IPS-NIHi7 (cell line): ENCODE results near the gene GLYR1.
A peak's percentile ranks its signal among the peaks of the same experiment; 100 is the strongest.
"Not testable (repeated sequence)": the region's sequence is repeated elsewhere in the genome, so short reads cannot be mapped to it uniquely, and the experiment has no call there.

Experiments used
- DNase-seq: peaks from one replicate; pipeline ENCODE4 v3.0.0; 2012; ENCODE audit warnings: mixed read lengths; ENCODE audit errors: extremely low spot score

GLYR1 gene

DNA sequence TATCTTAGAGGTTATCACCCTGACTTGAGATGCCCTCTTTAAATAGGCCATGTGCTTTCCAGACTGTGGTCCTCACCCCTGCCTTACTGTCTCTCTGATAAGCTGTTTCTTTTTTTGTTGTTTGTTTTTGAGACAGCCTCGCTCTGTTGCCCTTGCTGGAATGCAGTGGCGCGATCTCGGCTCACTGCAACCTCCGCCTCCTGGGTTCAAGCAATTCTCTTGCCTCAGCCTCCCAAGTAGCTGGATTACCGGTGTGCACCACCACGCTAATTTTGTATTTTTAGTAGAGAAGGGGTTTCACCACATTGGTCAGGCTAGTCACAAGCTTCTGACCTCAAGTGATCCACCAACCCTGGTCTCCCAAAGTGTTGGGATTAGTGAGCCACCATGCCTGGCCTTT is 58.2 kb downstream of the GLYR1 start:
- DNase-seq: no peak

DNA sequence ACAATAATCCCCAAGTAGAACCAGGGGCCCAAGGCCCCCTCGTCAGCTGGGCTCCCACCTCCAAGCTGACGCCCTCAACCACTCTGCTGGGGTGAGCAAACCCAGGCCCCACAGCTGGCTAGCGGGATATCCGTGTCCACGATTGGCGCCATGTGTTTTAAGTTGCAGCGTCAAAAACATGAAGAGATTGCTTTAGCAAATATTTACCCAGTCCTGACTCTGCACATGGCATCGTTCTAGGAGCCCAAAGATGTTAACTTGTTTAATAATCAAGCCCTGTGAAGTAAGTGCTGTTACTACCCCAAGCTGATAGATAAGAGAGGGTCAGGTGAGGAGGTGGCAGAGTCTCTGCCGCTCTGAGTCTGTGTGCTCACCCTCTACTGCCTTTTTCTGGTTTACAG is 58.6 kb downstream of the GLYR1 start:
- DNase-seq: no peak

DNA sequence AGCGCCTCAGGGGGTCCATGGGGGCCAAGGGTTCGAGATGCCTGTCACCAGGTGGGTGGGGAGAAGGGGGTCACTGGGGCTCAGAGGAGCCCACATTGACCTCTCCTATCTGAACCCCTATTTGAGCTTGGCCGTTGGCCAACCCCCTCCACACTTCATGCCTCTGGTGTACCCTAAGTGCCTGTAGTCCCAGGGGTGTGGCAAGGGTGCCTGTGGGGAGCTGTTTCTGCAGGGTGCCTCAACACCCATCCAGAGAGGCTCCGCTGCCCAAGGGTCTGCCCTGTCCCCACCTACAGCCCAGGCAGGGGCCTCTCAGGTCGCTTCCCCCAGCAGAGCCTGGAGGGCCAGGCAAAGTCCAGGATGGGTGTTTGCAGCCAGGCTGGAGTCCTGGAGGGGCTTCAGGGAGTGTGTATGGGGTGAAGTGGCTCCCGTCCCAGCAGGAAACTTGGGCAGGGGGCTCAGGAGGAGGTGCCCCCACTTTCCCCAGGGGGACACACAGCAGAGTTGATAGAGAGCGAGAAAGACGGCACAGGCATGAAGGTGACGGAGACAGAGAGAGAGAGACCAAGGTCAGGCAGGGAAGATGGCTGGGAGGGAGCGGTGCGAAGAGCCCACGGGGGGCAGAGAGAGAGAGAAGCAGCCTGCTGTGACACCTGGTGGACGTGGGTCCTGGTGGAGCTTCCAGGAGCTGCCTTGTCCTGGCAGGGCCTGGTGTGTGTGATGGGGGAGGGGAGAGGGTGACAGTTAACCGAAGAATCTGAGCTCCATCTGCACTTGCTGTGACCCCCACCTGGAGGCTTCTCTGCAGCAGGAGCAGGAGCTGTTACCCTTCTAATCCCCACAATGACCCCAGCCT is 59.2 kb downstream of the GLYR1 start, which contains the start of gene SEPTIN12:
TSS of gene SEPTIN12 (minus strand) at position 719 of the 856 bp plus-strand sequence. CDS start at position 19, 700 bp downstream.
- DNase-seq: no peak

DNA sequence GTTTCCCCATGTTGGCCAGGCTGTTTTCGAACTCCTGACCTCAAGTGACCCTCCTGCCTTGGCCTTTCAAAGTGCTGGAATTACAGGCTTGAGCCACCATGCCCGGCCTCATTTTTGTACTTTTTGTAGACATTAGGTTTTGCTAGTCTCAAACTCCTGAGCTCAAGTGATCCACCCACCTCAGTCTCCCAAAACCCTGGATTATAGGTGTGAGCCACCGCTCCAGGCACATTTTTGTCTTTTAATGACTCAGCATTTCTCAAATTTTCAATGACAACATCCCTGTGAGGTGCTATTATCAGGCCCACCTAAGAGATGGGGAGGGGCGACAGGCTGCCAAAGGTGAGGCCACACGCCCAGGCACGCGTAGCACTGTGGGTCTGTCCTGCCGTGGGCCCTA is 60.0 kb downstream of the GLYR1 start:
- no peak for DNase-seq

DNA sequence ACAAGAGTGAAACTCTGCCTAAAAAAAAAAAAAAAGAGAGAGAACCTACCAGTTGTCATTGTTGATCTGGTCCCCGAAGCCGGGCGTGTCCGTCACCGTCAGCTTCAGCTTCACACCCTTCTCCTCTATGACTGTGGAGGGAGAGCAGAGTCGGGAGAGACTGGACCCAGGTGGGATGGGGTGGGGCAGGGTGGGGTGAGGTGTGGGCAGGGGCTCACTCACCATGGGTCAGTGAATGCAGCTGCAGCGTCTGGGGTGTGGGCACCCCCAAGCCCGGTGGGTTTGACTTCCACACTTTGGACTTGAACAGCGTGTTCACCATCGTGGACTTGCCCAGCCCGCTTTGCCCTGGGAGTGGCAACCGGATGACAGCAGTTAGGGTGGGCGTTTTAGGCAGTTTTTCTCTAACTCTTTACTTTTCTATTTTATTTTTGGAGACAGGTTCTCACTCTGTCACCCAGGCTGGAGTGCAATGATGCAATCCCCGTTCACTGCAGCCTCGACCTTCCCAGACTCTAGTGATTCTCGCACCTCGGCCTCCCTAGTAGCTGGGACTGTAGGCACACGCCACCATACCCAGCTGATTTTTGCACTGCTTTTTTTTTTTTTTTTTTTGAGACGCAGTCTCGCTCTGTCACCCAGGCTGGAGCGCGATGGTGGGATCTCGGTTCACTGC is 61.2 kb downstream of the GLYR1 start:
- no peak for DNase-seq

DNA sequence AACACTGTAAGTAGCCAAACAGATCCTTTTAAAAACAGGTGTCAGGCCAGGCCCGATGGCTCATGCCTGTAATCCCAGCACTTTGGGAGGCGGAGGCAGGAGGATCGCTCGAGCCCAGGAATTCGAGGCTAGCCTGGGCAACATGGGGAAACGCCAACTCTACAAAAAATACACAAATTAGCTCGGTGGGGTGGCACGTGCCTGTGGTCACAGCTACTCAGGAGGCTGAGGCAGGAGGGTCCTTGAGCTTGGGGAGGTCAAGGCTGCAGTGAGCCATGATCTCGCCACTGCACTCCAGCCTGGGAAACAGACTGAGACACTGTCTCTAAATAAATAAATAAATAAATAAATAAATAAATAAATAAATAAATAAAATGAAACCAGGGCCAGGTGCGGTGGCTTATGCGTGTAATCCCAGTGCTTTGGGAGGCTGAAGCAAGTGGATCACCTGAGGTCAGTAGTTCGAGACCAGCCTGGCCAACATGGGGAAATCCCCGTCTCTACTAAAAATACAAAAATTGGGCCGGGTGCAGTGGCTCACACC is 62.6 kb downstream of the GLYR1 start:
- DNase-seq: not testable (repeated sequence)

DNA sequence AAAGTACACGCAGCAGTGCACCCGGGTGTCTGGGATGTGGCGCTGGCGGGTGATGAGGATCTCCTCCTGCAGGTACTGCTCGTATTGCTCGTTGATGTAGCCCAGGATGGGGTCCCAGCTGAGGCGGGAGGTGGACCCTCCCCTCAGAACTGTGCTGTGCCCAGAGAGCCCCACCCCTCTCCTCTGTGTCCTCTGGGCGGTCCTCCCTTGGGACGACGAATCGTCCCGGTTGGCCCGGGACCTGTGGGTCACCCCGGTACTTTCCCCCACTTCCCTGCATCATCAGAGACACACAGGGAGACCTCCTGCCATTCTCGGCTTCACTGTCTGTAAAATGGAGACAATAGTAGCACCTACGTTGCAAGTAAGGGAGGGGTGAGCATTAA is 63.1 kb downstream of the GLYR1 start:
- no peak for DNase-seq

DNA sequence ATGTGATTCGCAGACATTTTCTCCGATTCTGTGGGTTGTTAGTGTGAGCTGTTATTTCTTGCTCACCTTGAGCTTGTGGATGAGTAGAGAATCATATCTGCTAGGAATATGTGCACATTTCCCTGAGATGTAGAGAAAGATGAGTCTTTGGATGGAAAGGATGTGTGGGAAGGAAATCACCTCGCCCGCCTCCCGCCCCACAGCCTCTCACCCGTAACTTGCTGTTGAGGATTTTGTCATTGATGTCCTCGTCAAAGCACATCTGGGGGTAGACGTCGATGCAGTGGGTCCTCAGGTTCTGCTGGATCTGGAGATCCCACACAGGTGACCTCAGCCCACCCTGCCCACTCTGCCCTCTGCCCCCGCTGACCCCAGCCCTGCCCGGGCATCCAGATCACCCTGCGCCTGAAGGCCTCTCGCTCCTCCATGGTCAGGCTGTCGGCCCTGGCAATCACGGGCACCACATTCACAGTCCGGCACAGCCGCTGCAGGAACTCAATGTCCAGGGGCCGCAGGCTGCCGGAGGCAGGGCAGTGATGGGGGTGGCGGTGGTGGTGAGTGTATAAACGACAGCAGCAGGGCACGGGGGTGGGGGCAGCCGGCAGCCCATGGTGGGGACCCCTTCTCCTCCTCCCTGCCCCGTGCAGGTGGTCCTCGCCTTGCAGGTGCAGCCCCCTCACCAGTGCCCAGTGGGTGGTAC is 63.7 kb downstream of the GLYR1 start:
- no peak for DNase-seq

DNA sequence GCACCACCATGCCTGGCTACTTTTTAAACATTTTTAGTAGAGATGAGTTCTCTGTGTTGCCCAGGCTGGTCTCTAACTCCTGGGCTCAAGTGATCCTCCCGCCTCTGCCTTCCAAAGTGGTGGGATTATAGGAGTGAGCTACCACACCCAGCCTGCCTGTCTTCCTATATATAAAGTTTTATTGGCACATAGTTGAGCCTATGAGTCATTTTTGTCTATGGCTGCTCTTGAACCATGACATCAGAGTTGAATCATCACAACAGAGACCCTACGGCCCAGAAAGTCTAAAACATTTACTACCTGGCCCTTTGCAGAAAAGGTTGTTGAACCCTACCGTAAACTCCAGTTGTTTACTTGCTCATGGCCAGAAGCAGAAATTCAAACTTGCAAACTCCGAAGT is 66.9 kb downstream of the GLYR1 start:
- no peak for DNase-seq

DNA sequence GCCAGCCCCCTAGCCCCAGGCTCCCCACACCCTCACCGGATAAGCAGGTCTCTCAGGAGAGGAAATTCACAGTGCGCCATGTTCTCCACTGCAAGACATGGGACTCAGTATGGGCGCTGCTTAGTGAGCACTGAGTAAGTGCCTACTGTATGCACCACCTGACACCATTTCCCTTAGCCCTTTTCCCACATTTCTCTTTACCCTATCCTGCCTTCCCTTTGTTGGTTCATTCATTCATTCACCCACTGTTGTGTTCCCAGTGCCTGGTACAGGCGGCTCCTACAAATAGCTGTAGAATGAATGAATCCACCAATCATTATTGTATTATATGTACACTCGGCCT is 69.1 kb downstream of the GLYR1 start:
- no peak for DNase-seq

DNA sequence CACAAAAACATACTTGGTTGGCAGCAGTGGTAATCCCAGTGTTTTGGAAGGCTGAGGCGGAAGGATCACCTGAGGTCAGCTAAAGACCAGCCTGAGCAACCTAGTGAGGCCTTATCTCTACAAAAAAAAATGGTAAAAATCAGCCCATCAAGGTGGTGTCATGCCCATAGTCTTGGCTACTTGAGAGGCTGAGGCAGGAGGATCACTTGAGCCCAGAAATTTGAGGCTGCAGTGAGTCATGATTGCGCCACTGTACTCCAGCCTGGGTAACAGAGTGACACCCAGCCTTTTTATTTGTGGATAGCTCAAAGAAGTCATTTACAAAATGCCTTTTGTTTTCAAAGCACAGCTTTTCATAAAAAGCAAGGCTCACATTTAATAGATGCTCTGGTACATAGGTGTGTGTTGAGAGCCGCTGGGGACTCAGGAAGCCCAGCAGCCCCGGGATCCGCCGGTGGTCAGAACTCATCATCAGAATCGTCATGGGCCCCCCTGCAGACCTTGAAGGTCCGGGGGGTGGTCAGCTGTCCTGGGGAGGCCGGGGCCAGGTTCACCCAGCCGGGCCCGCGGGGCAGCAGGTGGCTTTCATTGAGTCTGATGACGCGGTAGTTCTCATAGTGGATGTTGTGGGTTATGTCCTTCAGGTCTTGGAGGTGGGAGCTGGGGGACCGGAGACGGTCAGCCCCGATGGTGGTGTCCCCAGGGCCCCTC is 69.6 kb downstream of the GLYR1 start:
- DNase-seq: no peak

DNA sequence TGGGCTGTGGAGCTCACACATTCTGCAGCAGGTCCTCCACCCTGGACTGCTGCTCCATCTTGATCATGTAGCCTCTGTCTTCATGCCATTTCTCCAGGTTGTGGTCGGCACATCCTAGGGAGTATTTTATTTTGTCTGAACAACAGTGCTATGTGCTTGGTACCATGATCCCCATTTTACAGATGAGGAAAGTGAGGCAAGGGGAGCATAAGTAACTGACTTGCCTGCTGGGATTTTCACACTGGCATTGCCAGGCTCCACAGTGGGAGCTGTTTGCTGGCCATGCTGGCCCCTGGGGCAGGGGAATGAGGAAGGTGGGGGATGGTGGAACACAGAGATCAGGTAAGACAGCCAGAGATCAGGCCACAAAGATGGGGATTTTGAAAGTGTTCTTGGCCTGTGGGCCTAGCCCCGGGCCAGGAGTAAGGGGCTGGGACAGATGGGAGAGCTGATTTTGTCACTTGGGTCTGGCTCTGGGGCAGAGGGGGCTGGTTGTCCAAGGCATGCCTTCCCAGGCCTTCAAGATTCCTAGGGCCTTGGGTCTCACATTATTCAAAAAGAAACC is 70.9 kb downstream of the GLYR1 start:
- DNase-seq: no peak

DNA sequence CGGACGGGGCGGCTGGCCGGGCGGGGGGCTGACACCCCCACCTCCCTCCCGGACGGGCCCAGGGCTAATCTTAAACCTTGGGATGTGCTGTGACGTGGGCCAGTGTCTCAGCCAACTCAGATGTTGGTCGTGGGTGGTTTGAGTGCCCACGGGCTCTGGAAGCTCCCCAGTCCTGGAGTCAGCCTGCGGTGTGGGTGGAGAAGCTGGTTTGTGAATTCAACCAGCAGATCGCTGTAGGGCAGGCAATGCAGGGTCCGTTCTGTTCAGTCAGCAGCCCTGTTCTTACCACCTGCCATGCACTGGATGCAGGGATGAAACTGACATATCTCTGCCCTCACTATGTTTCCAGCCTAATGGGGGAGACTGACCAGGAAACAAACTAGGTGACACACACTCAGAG is 72.1 kb downstream of the GLYR1 start:
- no peak for DNase-seq

DNA sequence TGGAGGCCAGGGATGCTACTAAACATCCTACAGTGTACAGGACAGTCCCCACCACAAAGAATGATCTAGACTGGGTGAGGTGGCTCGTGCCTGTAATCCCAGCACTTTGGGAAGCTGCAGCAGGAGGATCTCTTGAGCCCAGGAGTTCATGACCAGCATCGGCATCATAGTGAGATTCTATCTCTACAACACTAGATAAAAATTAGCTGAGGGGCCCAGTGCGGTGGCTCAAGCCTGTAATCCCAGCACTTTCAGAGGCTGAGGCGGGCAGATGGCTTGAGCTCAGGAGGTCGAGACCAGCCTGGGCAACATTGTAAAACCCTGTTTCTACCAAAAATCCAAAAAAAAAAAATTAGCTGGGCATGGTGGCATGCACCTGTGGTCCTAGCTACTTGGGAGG is 74.7 kb downstream of the GLYR1 start:
- no peak for DNase-seq

DNA sequence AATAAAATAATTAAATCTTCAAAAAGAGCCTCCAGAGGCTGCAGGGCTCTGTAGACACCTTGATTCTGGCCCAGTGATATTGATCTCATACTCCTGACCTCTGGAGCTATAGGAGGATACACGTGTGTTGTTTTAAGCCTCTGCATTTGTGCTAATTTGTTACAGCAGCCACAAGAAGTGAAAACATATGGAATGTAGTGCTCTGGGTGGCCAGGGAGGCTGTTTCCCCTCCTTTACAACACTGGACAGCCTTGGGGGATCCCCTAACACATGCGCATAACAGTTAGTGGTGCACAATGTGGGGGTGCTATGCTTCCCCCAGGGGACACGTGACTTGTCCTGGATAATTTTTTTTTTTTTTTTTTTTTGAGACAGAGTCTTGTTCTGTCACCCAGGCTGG is 75.4 kb downstream of the GLYR1 start:
- DNase-seq: no peak

DNA sequence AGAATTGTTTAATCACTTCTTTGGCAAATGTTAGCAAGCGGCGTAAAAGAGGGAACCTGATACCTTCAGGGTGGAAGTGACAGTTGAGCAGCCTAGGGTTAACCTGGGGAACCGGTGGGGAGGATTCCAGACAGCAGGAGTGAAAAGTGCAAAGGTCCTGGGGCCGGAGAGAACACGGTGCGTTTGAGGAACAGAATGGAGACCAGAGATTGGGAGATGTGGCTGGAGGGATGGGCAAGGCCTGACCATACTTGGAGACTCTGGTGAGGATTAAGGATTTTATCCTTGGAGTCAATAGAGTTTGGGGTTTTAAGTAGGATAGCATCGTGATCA is 77.8 kb downstream of the GLYR1 start:
- no peak for DNase-seq

DNA sequence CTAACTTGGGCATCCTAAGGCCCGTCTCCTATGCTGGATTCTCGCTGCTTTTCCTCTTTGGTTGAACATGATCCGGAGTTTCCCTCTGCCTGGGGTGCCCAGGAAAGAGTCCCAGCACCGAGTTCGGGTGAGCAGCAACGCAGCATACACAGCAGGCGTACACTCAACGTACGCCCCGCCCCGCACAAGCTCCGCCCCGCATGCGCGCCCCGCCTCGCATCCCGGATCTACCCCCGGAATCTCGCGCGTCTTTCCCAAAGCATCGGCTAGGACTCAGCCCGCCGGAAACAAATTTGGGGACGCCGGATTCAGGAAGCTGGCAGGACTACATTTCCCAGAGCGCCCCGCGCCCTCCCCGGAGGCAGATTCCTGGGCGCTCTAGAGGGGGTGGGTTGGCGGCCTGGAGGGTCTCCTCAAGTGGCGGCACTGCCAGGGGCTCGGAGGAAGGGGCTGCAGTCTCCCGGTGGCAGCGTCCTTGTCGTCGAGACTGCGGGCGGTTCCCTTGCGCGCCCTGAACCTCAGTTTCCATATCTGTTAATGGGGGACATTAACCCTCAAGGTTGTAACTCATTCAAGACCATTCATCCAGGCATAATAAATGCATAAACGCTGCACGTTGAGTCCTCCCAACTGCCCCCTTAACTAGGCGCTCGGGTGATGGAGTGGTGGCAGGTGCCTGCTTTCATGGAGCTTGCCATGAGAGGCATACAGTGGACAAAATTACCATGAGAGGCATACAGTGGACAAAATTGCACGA is 78.4 kb downstream of the GLYR1 start:
- peak; percentile 98 for DNase-seq

DNA sequence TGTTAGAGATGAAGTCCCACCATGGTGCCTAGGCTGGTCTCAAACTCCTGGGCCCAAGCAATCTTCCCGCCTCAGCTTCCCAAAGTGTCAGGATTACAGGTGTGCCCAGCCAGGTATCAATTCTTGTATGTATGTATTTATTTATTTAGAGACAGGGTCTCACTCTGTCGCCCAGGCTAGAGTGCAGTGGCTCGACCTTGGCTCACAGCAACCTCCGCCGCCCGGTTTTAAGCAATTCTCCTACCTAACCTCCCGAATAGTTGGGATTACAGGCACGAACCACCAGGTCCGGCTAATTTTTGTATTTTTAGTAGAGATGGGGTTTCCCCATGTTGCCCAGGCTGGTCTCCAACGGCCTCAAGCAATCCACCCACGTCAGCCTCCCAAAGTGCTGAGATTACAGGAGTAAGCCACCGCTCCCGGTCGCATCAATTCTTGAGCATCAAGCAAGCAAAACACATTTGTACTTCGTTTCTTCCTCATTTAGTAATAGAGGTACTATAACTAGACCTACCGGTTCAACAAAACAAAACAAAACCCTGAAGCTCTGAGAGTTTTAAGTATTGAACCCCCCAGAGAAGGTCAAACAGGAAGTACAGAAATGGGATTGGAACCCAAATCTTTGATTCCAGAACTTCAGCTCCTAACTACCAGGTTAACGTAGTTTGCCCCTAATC is 79.1 kb downstream of the GLYR1 start:
- DNase-seq: no peak

DNA sequence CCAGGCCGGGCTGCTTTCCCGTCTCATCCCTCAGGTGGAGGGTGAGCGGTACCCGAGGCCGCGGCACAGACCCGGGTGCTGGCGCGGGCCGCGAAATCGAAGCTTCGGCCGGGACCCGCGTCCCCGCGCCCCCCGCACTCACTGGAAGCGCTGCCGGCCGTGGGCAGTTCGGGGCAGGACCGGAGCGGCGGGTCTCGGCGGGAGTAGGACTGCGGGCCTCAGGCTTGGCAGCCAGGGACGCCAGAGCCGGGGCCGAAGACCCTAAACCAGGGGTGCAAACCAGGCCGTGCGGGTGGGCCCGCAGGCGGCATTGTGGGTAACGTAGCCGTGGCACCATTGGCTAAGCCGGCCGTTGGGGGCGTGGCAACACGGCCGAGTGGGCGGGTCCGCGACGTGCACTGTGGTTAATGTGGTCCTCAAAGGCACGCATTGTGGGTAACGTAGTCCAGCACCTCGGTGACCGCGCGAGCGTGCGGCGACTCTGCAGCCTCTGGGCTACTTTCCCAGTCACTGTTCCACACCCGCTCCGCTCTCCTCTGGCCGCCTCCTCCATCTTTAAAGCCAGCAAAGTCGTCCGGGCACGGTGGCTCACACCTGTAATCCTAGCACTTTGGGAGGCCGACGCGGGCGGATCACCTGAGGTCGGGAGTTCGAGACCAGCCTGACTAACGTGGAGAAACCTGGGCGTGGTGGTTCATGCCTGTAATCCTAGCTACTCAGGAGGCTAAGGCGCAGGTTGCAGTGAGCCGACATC is 80.0 kb downstream of the GLYR1 start, which contains the start of gene ZNF500:
TSS of gene ZNF500 (minus strand) at position 288 of the 754 bp plus-strand sequence. CDS start 1,184 bp downstream, outside the sequence.
- DNase-seq: peak; percentile 98
